CD14-positive monocyte (primary cell): ENCODE results near the gene CTF1. TPM values are rescaled to one million over a fixed set of nuclear protein-coding genes. Genes with fewer than 3 reads are reported as not detected.
A peak's percentile ranks its signal among the peaks of the same experiment; 100 is the strongest.

Experiments
- DNase-seq, 3 donors: peaks; one replicate each; pipeline ENCODE4 v3.0.0-alpha.2; 2011 to 2022
- H2AFZ ChIP-seq: 2 replicates; pipeline ENCODE4 v1.6.0; 2012; ENCODE audit warnings: mild to moderate bottlenecking, low read depth, low read length, inconsistent platforms; ENCODE audit not compliant: insufficient read depth, poor library complexity, severe bottlenecking
- H3K27ac ChIP-seq, 2 donors: 1 replicate in 1 of 2; 2 replicates in 1 of 2; pipeline ENCODE4 v1.5.1; 2012 to 2013; ENCODE audit warnings: low read length in 2 of 2, control low read depth in 1 of 2, inconsistent platforms in 1 of 2, low read depth in 1 of 2, mild to moderate bottlenecking in 1 of 2
- H3K27me3 ChIP-seq, 2 donors: one replicate each; pipeline versions ENCODE4 v1.6.0 to v1.6.1; 2011 to 2013; ENCODE audit warnings: low read length in 2 of 2; ENCODE audit not compliant: control insufficient read depth in 2 of 2, insufficient read depth in 2 of 2
- H3K36me3 ChIP-seq, 2 donors: replicated peaks in 1 of 2; 1 replicate in 1 of 2; 2 replicates in 1 of 2; pipeline versions ENCODE4 v1.5.1 to v1.6.1; 2012 to 2013; ENCODE audit warnings: low read length in 2 of 2, control low read depth in 1 of 2, inconsistent platforms in 1 of 2, mild to moderate bottlenecking in 1 of 2; ENCODE audit not compliant: insufficient read depth in 2 of 2, control insufficient read depth in 1 of 2
- H3K4me1 ChIP-seq, 2 donors: 1 replicate in 1 of 2; 2 replicates in 1 of 2; pipeline versions ENCODE4 v1.5.1 to v1.6.1; 2012 to 2013; ENCODE audit warnings: low read length in 2 of 2, control low read depth in 1 of 2, inconsistent platforms in 1 of 2, mild to moderate bottlenecking in 1 of 2, moderate library complexity in 1 of 2; ENCODE audit not compliant: insufficient read depth in 2 of 2, control insufficient read depth in 1 of 2
- H3K4me2 ChIP-seq: replicated peaks from 2 replicates; pipeline ENCODE3; 2012; ENCODE audit warnings: low read length, moderate library complexity, mild to moderate bottlenecking; ENCODE audit not compliant: poor library complexity, severe bottlenecking; ENCODE audit errors: extremely low read depth
- H3K4me3 ChIP-seq, 3 experiments: fragments of 200-600 bp in 1 of 3; sonication (generic) in 1 of 3; replicated peaks in 1 of 3; 1 replicate in 2 of 3; 2 replicates in 1 of 3; pipeline ENCODE4 v1.5.1; 2011 to 2013; ENCODE audit warnings: low read length in 3 of 3, mild to moderate bottlenecking in 3 of 3, control low read depth in 2 of 3, low read depth in 2 of 3, inconsistent platforms in 1 of 3, moderate library complexity in 1 of 3
- H3K79me2 ChIP-seq: 2 replicates; pipeline ENCODE4 v1.6.0; 2012; ENCODE audit warnings: mild to moderate bottlenecking, control low read depth, inconsistent platforms, low read length, moderate library complexity; ENCODE audit not compliant: insufficient read depth
- H3K9ac ChIP-seq: 2 replicates; pipeline ENCODE4 v1.6.0; 2017; ENCODE audit warnings: low read length, mild to moderate bottlenecking; ENCODE audit not compliant: insufficient read depth, poor library complexity, severe bottlenecking
- H3K9me3 ChIP-seq, 2 donors: replicated peaks in 1 of 2; 1 replicate in 1 of 2; 2 replicates in 1 of 2; pipeline versions ENCODE4 v1.5.1 to v1.6.1; 2012 to 2013; ENCODE audit warnings: low read length in 2 of 2, control low read depth in 1 of 2; ENCODE audit not compliant: control insufficient read depth in 1 of 2, insufficient read depth in 1 of 2
- H4K20me1 ChIP-seq: 2 replicates; pipeline ENCODE4 v1.6.0; 2012; ENCODE audit warnings: mild to moderate bottlenecking, low read length, control low read depth, moderate library complexity; ENCODE audit not compliant: insufficient read depth
- H3K27ac Mint-ChIP-seq, 7 donors: one replicate each; pipeline ENCODE4 v1.8.0; 2020; ENCODE audit warnings: mild to moderate bottlenecking in 7 of 7, mixed read lengths in 7 of 7, moderate library complexity in 6 of 7, inconsistent platforms in 2 of 7
- H3K27me3 Mint-ChIP-seq, 3 donors: one replicate each; pipeline ENCODE4 v1.8.0; 2021 to 2022; ENCODE audit warnings: low read depth in 3 of 3, mild to moderate bottlenecking in 3 of 3, mixed read lengths in 3 of 3, moderate library complexity in 3 of 3, inconsistent platforms in 1 of 3
- H3K36me3 Mint-ChIP-seq, 2 donors: one replicate each; pipeline ENCODE4 v1.8.0; 2020; ENCODE audit warnings: mixed read lengths in 2 of 2, inconsistent platforms in 1 of 2, mild to moderate bottlenecking in 1 of 2
- H3K4me1 Mint-ChIP-seq: one replicate; pipeline ENCODE4 v1.8.0; 2020; ENCODE audit warnings: mild to moderate bottlenecking, mixed read lengths
- H3K4me3 Mint-ChIP-seq, 2 donors: one replicate each; pipeline ENCODE4 v1.8.0; 2020; ENCODE audit warnings: mild to moderate bottlenecking in 2 of 2, mixed read lengths in 2 of 2, moderate library complexity in 1 of 2
- H3K9me3 Mint-ChIP-seq, 7 donors: one replicate each; pipeline ENCODE4 v1.8.0; 2020 to 2022; ENCODE audit warnings: mixed read lengths in 7 of 7, mild to moderate bottlenecking in 6 of 7, moderate library complexity in 6 of 7, inconsistent platforms in 2 of 7
- CTCF ChIP-seq: fragments of 200-600 bp; IDR thresholded peaks from one replicate; pipeline ENCODE4 v1.8.0; 2022; ENCODE audit warnings: antibody characterized with exemption, mild to moderate bottlenecking
- WGBS: methylation state at CpG from one replicate; pipeline ENCODE4 v1.1.5; 2013; ENCODE audit warnings: missing lambda C conversion rate; ENCODE audit not compliant: insufficient coverage; 5-methylcytosine and 5-hydroxymethylcytosine counted together
- intact Hi-C, 2 donors: fragments of 100-400 bp; cut with micrococcal nuclease; formaldehyde crosslinking; loops; one replicate each; pipeline versions ENCODE4 v1.15.0 to v1.15.1; 2023
- polyA plus RNA-seq, 3 donors: library from polyadenylated mRNA; depleted of rRNA in 1 of 3; unstranded in 2 of 3; stranded (reverse) in 1 of 3; fragments of 300-500 nt in 2 of 3; fragments of >200 nt in 1 of 3; fragmentation: Illumina TruSeq in 2 of 3; gene quantifications; 1 replicate in 2 of 3; 2 replicates in 1 of 3; pipeline ENCODE4 v1.2.3, GENCODE V29; 2012 to 2021

Gene CTF1
- polyA plus RNA-seq, 3 donors, result 0.93 TPM; not detected in 2

GRCh38 chr16:30927789-30928378 is 31.5 kb downstream of the CTF1 start:
- Mint-ChIP-seq H3K4me1 (peaks cover 15% of the 10 kb centered on the region), H3K27ac (peak overlapping the region in 1 of 7 donors; percentile 63), H3K36me3 (peaks cover 33 to 48% of the 10 kb centered on the region in 2 donors), H3K9me3 (peaks cover 0 to 2% (median 0%) of the 10 kb centered on the region in 7 donors), H3K27me3 (no peaks in the 10 kb centered on the region), H3K4me3 (no peak overlapping the region)
- 88% methylated on average over 4 of the region's 15 CpGs for WGBS
- intact Hi-C loops, result loop anchor here in 1 of 2 donors (10.0 kb wide), 2 partner anchors 163 to 273 kb away; partner anchors contain the start of genes CFAP119, FBRS, PRR14 and RNF40
- no peak for DNase-seq
- Histone ChIP-seq H3K9ac (no peak overlapping the region), H3K27me3 (no peaks in the 10 kb centered on the region), H3K4me1 (peaks cover 4 to 9% of the 10 kb centered on the region in 2 donors), H3K27ac (no peak overlapping the region), H3K36me3 (peaks cover 23 to 52% of the 10 kb centered on the region in 2 donors), H3K4me3 (no peak overlapping the region), H3K9me3 (no peaks in the 10 kb centered on the region), H4K20me1 (no peaks in the 10 kb centered on the region), H2AFZ (no peak overlapping the region), H3K79me2 (no peaks in the 10 kb centered on the region), H3K4me2 (no peak overlapping the region)
- no peak for TF ChIP-seq CTCF

GRCh38 chr16:30928390-30928789 is 32.0 kb downstream of the CTF1 start:
- H3K4me1 ChIP-seq, result peaks cover 4 to 9% of the 10 kb centered on the region in 2 donors
- Mint-ChIP-seq H3K4me3 (no peak overlapping the region), H3K4me1 (peaks cover 15% of the 10 kb centered on the region), H3K27me3 (no peaks in the 10 kb centered on the region), H3K9me3 (peaks cover 0 to 2% (median 0%) of the 10 kb centered on the region in 7 donors), H3K27ac (peak overlapping the region in 1 of 7 donors; percentile 11), H3K36me3 (peaks cover 33 to 51% of the 10 kb centered on the region in 2 donors)
- 93% methylated on average over 6 of the region's 11 CpGs for WGBS
- no peak for TF ChIP-seq CTCF
- no peak overlapping the region for H3K27ac ChIP-seq
- H3K4me2 ChIP-seq, result no peak overlapping the region
- H3K36me3 ChIP-seq, result peaks cover 23 to 52% of the 10 kb centered on the region in 2 donors
- no peak overlapping the region for H2AFZ ChIP-seq
- H3K4me3 ChIP-seq, result no peak overlapping the region
- no peaks in the 10 kb centered on the region for H3K79me2 ChIP-seq
- no peaks in the 10 kb centered on the region for H4K20me1 ChIP-seq
- no peak overlapping the region for H3K9ac ChIP-seq
- intact Hi-C loops, result loop anchor here in 1 of 2 donors (10.0 kb wide), 2 partner anchors 164 to 274 kb away; partner anchors contain the start of genes CFAP119, FBRS, PRR14 and RNF40
- no peak for DNase-seq
- no peaks in the 10 kb centered on the region for H3K27me3 ChIP-seq
- H3K9me3 ChIP-seq, result no peaks in the 10 kb centered on the region
